IMR-90 (cell line): ENCODE data around the gene SOX6. TPM values are rescaled to one million over a fixed set of nuclear protein-coding genes. Genes with fewer than 3 reads are reported as not detected.

Experiments used
- ATAC-seq: fragments of 200-7000 bp; cut with Tn5 transposase; 2 replicates; pipeline ENCODE4 v1.9.1; 2020; ENCODE audit warnings: low read depth, mild to moderate bottlenecking, moderate library complexity
- BruUV-seq: library from RNA; stranded (reverse); fragments of 400-500 nt; replicated peaks from 2 replicates; lab custom pipeline; 2021; lab: Mats Ljungman, UMichigan
- CTCF ChIA-PET: fragments of 300-600 bp; formaldehyde crosslinking; extraction: SDS; loops from one replicate; lab custom pipeline; 2021; ENCODE audit warnings: antibody characterized with exemption; lab: Yijun Ruan, JAX
- POLR2A ChIA-PET: fragments of 300-600 bp; sonication (Branson Sonifier 250); formaldehyde crosslinking; loops from one replicate; lab custom pipeline; 2022; ENCODE audit warnings: antibody characterized with exemption; ENCODE audit not compliant: unreplicated experiment; lab: Charles Lee
- DNase-seq: peaks from one replicate; pipeline ENCODE4 v3.0.0; 2013
- H2AFZ ChIP-seq: replicated peaks from 2 replicates; pipeline ENCODE3; 2013; ENCODE audit warnings: low read length, mild to moderate bottlenecking; ENCODE audit not compliant: poor library complexity
- H2AK5ac ChIP-seq: 2 replicates; pipeline ENCODE4 v1.6.1; 2013; ENCODE audit warnings: low read depth, low read length, inconsistent platforms
- H2AK9ac ChIP-seq: replicated peaks from 2 replicates; pipeline ENCODE3; 2013; ENCODE audit warnings: mild to moderate bottlenecking, low read depth, low read length, moderate library complexity; ENCODE audit not compliant: poor library complexity
- H2BK120ac ChIP-seq: 2 replicates; pipeline ENCODE4 v1.6.1; 2013; ENCODE audit warnings: low read depth, low read length, inconsistent platforms
- H2BK15ac ChIP-seq: 3 replicates; pipeline ENCODE4 v1.6.1; 2013; ENCODE audit warnings: low read depth, low read length, inconsistent platforms
- H2BK20ac ChIP-seq: 2 replicates; pipeline ENCODE4 v1.6.1; 2013; ENCODE audit warnings: low read depth, mild to moderate bottlenecking, inconsistent platforms, low read length, moderate library complexity
- H2BK5ac ChIP-seq: 2 replicates; pipeline ENCODE4 v1.6.1; 2013; ENCODE audit warnings: mild to moderate bottlenecking, low read depth, low read length, inconsistent platforms; ENCODE audit not compliant: poor library complexity, severe bottlenecking
- H3K14ac ChIP-seq: replicated peaks from 2 replicates; pipeline ENCODE4 v1.6.1; 2013; ENCODE audit warnings: low read depth, low read length, inconsistent platforms
- H3K18ac ChIP-seq: 2 replicates; pipeline ENCODE4 v1.6.1; 2013; ENCODE audit warnings: low read depth, low read length, control low read depth
- H3K23ac ChIP-seq: 2 replicates; pipeline ENCODE4 v1.6.1; 2013; ENCODE audit warnings: low read depth, low read length, inconsistent platforms
- H3K27ac ChIP-seq: 2 replicates; pipeline ENCODE4 v1.5.1; 2013; ENCODE audit warnings: mild to moderate bottlenecking, control low read depth, low read length; ENCODE audit not compliant: insufficient read depth
- H3K27me3 ChIP-seq: 2 replicates; pipeline ENCODE4 v1.6.1; 2013; ENCODE audit warnings: low read length; ENCODE audit not compliant: control insufficient read depth, insufficient read depth
- H3K36me3 ChIP-seq: 2 replicates; pipeline ENCODE4 v1.6.1; 2013; ENCODE audit warnings: low read length, mixed read lengths; ENCODE audit not compliant: control insufficient read depth, insufficient read depth
- H3K4ac ChIP-seq: 2 replicates; pipeline ENCODE4 v1.6.1; 2013; ENCODE audit warnings: low read depth, low read length, inconsistent platforms
- H3K4me1 ChIP-seq: 2 replicates; pipeline ENCODE4 v1.6.1; 2013; ENCODE audit warnings: low read length, mixed read lengths; ENCODE audit not compliant: control insufficient read depth, insufficient read depth
- H3K4me2 ChIP-seq: 2 replicates; pipeline ENCODE4 v1.6.1; 2013; ENCODE audit warnings: low read depth, mild to moderate bottlenecking, control low read depth, low read length, moderate library complexity
- H3K4me3 ChIP-seq: 2 replicates; pipeline ENCODE4 v1.5.1; 2013; ENCODE audit warnings: low read depth, mild to moderate bottlenecking, control low read depth, low read length, moderate library complexity; ENCODE audit not compliant: insufficient read depth
- H3K56ac ChIP-seq: 2 replicates; pipeline ENCODE4 v1.6.1; 2013; ENCODE audit warnings: low read length, inconsistent platforms; ENCODE audit not compliant: insufficient read depth; ENCODE audit errors: extremely low read depth
- H3K79me1 ChIP-seq, 2 experiments: 2 replicates each; pipeline ENCODE4 v1.6.1; 2013; ENCODE audit warnings: low read length in 2 of 2, inconsistent platforms in 1 of 2, low read depth in 1 of 2
- H3K9ac ChIP-seq: 2 replicates; pipeline ENCODE4 v1.6.1; 2013; ENCODE audit warnings: low read depth, low read length, control low read depth
- H3K9me1 ChIP-seq: 2 replicates; pipeline ENCODE4 v1.6.1; 2013; ENCODE audit warnings: low read length, inconsistent platforms; ENCODE audit not compliant: insufficient read depth
- H3K9me3 ChIP-seq: 2 replicates; pipeline ENCODE4 v1.6.1; 2013; ENCODE audit warnings: low read length; ENCODE audit not compliant: control insufficient read depth, insufficient read depth
- H4K20me1 ChIP-seq: 2 replicates; pipeline ENCODE4 v1.6.1; 2013; ENCODE audit warnings: low read length, inconsistent platforms; ENCODE audit not compliant: insufficient read depth
- H4K5ac ChIP-seq: 2 replicates; pipeline ENCODE4 v1.6.1; 2013; ENCODE audit warnings: mild to moderate bottlenecking, low read depth, low read length, control low read depth
- H4K8ac ChIP-seq, 2 experiments: 2 replicates each; pipeline ENCODE4 v1.6.1; 2013; ENCODE audit warnings: low read depth in 2 of 2, low read length in 2 of 2, control low read depth in 1 of 2, inconsistent platforms in 1 of 2
- H4K91ac ChIP-seq: 2 replicates; pipeline ENCODE4 v1.6.1; 2013; ENCODE audit warnings: low read depth, low read length, inconsistent platforms; ENCODE audit not compliant: insufficient read depth
- BHLHE40 ChIP-seq: fragments of 150-350 bp; IDR thresholded peaks from 2 replicates; pipeline ENCODE4 v1.6.1; 2016; ENCODE audit warnings: mild to moderate bottlenecking, low read depth, low read length
- CEBPB ChIP-seq: IDR thresholded peaks from 2 replicates; pipeline ENCODE4 v1.6.1; 2012; ENCODE audit warnings: low read depth, low read length, improper control_type of control experiment
- CHD1 ChIP-seq: IDR thresholded peaks from 2 replicates; pipeline ENCODE4 v1.6.1; 2012; ENCODE audit warnings: low read depth, low read length, improper control_type of control experiment
- MAFK ChIP-seq: IDR thresholded peaks from 2 replicates; pipeline ENCODE4 v1.6.1; 2012; ENCODE audit warnings: low read depth, low read length, improper control_type of control experiment
- MAZ ChIP-seq: IDR thresholded peaks from 2 replicates; pipeline ENCODE4 v1.6.1; 2012; ENCODE audit warnings: low read depth, mild to moderate bottlenecking, low read length, improper control_type of control experiment, moderate library complexity, borderline replicate concordance
- MXI1 ChIP-seq: IDR thresholded peaks from 2 replicates; pipeline ENCODE4 v1.6.1; 2012; ENCODE audit warnings: low read depth, mild to moderate bottlenecking, low read length, moderate library complexity, borderline replicate concordance
- POLR2A ChIP-seq: IDR thresholded peaks from 2 replicates; pipeline ENCODE4 v1.6.1; 2012; ENCODE audit warnings: mild to moderate bottlenecking, low read depth, low read length
- RAD21 ChIP-seq: IDR thresholded peaks from 2 replicates; pipeline ENCODE4 v1.6.1; 2012; ENCODE audit warnings: low read length, improper control_type of control experiment
- RFX5 ChIP-seq: IDR thresholded peaks from 2 replicates; pipeline ENCODE4 v1.8.0; 2012; ENCODE audit warnings: low read depth, mild to moderate bottlenecking, low read length, moderate library complexity
- SMC3 ChIP-seq: fragments of 150-350 bp; IDR thresholded peaks from 2 replicates; pipeline ENCODE4 v1.6.1; 2016; ENCODE audit warnings: low read depth, mild to moderate bottlenecking, antibody characterized with exemption, low read length, moderate library complexity
- USF2 ChIP-seq: fragments of 150-350 bp; IDR thresholded peaks from 2 replicates; pipeline ENCODE4 v1.6.1; 2017; ENCODE audit warnings: mild to moderate bottlenecking, antibody characterized with exemption, low read length, low read depth
- WGBS, 2 experiments: methylation state at CpG; one replicate each; pipeline versions ENCODE4 v1.1.5 to v1.1.7; 2013; ENCODE audit warnings: missing lambda C conversion rate in 2 of 2; ENCODE audit not compliant: insufficient read length in 1 of 2; ENCODE audit errors: extremely low coverage in 2 of 2; 5-methylcytosine and 5-hydroxymethylcytosine counted together
- dilution Hi-C: fragments of 300-500 bp; cut with HindIII; formaldehyde crosslinking; loops from one replicate; pipeline ENCODE4 v1.14.3; 2018; ENCODE audit warnings: low sequenced_read_pairs; ENCODE audit not compliant: unreplicated experiment
- in situ Hi-C: fragments of 300-500 bp; cut with MboI; formaldehyde crosslinking; loops from 3 replicates; pipeline ENCODE4 v1.14.3; 2019; ENCODE audit warnings: low sequenced_read_pairs, inconsistent platforms, mixed read lengths
- intact Hi-C: fragments of 100-400 bp; cut with micrococcal nuclease; formaldehyde crosslinking; loops from 2 replicates; pipeline ENCODE4 v1.10.0; 2022
- polyA plus RNA-seq, 3 experiments: library from polyadenylated mRNA; depleted of rRNA; stranded (reverse); fragments of >200 nt; gene quantifications; 2 replicates each; pipeline ENCODE4 v1.2.3, GENCODE V29; 2012; ENCODE audit warnings: low replicate concordance in 1 of 3
- total RNA-seq: library from RNA; depleted of rRNA; stranded (reverse); fragments of >200 nt; gene quantifications from 2 replicates; pipeline ENCODE4 v1.2.3, GENCODE V29; 2012
- TF ChIP-seq, protein P1 (sequence below): fragments of 150-350 bp; IDR thresholded peaks from 2 replicates; pipeline ENCODE4 v1.6.1; 2016; ENCODE audit warnings: low read depth, mild to moderate bottlenecking, low read length, moderate library complexity, borderline replicate concordance

The SOX6 gene
- total and polyA plus RNA-seq, 2 of the 4 experiments (the other 2 are of a cell fraction) = 1.7 to 7.7 TPM

DNA sequence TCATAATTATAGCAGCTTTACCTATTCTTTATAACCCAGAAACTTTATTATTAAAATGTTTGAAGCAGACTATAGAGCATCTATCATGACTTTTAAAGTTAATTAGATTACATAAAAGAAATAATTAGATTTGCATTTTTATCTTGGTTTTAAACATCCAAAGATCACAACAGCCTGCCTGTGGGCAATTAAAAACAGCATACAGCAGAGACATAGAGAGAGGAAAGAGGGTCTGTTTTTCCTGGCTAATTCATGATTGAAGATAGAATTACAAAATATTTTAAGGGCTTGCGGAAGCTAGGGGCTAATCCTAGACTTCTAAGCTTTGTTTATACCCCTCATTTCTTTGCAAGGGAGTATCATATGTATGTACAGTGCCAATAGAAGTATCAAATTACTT lies 178.1 kb downstream of the SOX6 start:
- CTCF ChIA-PET = interaction anchor here (0.6 kb wide), 1 partner anchor 215 kb away, joined by 3 read pairs; no protein-coding TSS in a partner anchor
- ATAC-seq (no peak), DNase-seq (no peak)

More for the DNA sequence above, 178.1 kb downstream of the SOX6 start:
- Histone ChIP-seq H2BK5ac (no peak overlapping the region), H3K56ac (no peak overlapping the region), H3K14ac (no peak overlapping the region), H3K4me1 (peaks cover 2% of the 10 kb centered on the region; the same call in 1 of the 2 replicates), H3K4ac (no peak overlapping the region), H3K18ac (no peak overlapping the region), H3K27ac (no peak overlapping the region), H3K4me3 (no peak overlapping the region), H3K9me1 (no peaks in the 10 kb centered on the region), H2AK9ac (no peak overlapping the region), H3K27me3 (no peaks in the 10 kb centered on the region), H3K9ac (no peak overlapping the region), H3K9me3 (no peaks in the 10 kb centered on the region), H2AFZ (no peak overlapping the region), H4K91ac (no peak overlapping the region), H3K23ac (no peak overlapping the region), H4K8ac (no peak overlapping the region), H2BK15ac (no peak overlapping the region), H3K4me2 (no peak overlapping the region), H3K36me3 (no peaks in the 10 kb centered on the region), H2AK5ac (no peak overlapping the region), H3K79me1 (no peaks in the 10 kb centered on the region; a peak in 1 of 4 replicates), H2BK120ac (no peak overlapping the region), H4K20me1 (no peaks in the 10 kb centered on the region), H2BK20ac (no peak overlapping the region), H4K5ac (no peak overlapping the region)
- WGBS, 2 experiments = no CpG with 5 or more reads among the region's 1 CpG
- no TSS peak for BruUV-seq
- no peak for TF ChIP-seq MAZ
- TF ChIP-seq, protein P1, sequence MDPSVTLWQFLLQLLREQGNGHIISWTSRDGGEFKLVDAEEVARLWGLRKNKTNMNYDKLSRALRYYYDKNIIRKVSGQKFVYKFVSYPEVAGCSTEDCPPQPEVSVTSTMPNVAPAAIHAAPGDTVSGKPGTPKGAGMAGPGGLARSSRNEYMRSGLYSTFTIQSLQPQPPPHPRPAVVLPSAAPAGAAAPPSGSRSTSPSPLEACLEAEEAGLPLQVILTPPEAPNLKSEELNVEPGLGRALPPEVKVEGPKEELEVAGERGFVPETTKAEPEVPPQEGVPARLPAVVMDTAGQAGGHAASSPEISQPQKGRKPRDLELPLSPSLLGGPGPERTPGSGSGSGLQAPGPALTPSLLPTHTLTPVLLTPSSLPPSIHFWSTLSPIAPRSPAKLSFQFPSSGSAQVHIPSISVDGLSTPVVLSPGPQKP = no peak
- TF ChIP-seq SMC3 = no peak
- no peak for TF ChIP-seq CHD1
- TF ChIP-seq POLR2A = no peak
- TF ChIP-seq RAD21 = no peak
- TF ChIP-seq MXI1 = no peak
- no peak for TF ChIP-seq CEBPB
- no peak for TF ChIP-seq USF2
- TF ChIP-seq BHLHE40 = no peak
- TF ChIP-seq MAFK = no peak
- TF ChIP-seq RFX5 = no peak
- dilution Hi-C loops (no loop called here), in situ Hi-C loops (no loop called here), intact Hi-C loops (no loop called here)
- POLR2A ChIA-PET = no interaction called here
